HG03520 (cell line): ENCODE data around the gene NUPR1.
A peak's percentile ranks its signal among the peaks of the same experiment; 100 is the strongest.
"Not testable (repeated sequence)": the region's sequence is repeated elsewhere in the genome, so short reads cannot be mapped to it uniquely, and the experiment has no call there.

Source experiments
- ATAC-seq: cut with Tn5 transposase; IDR thresholded peaks from one replicate; pipeline ENCODE4 v1.9.1; 2021; ENCODE audit warnings: mild to moderate bottlenecking, moderate library complexity; ENCODE audit not compliant: unreplicated experiment

The NUPR1 gene

DNA sequence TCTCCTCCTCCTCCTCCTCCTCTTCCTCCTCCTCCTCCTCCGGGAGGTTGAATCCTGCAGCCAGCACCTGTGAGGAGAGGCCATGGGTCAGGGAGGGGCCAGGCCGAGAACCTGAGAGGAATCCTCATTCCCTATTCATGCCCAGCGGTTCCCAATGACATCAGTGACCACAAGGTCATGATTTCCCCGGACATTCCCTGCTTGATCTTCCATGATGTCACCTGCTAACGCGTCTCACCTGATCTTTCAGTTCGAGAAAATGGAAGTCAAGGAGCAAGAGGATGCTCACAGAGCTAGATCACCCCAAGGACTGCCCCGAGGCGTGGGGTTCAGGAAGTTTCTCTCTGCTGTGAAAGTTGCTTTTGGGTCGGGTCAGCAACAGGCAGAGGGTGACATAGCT, 38.9 kb downstream of the NUPR1 start:
- ATAC-seq, result no peak

- no peak for ATAC-seq
These were observed 40.0 kb downstream of the NUPR1 start for GRCh38 chr16:28498666-28499381.

DNA sequence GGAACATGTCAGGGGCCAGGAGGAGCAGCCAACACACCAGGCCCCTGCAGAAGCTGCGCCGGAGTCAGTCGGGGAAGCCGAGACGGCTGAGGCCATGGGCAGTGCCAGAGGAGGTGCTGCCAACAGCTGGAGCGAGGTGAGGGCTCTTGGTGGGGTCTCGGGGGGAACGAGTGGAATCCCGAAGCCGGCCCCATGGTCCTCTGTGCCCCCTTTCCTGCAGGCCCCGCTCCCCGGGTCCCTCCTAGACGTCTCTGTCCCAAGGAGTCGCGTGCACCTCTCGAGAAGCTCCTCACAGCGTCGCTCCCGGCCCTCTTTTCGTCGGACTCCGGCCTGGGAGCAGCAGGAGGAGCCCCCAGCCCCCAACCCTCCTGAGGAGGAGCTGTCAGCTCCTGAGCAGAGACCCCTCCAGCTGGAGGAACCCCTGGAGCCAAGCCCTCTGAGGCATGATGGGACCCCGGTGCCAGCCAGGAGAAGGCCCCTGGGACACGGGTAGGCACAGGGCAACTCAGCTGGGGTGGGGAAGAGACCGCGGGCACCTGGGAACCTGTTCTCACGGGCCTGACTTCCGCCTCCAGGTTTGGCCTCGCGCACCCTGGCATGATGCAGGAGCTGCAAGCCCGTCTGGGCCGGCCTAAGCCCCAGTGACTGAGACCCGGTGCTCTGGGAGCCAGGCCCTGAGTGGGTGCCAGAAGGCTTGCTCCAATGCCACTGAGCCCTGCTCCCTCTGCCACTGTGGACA, 40.7 kb downstream of the NUPR1 start:
- ATAC-seq, result no peak

DNA sequence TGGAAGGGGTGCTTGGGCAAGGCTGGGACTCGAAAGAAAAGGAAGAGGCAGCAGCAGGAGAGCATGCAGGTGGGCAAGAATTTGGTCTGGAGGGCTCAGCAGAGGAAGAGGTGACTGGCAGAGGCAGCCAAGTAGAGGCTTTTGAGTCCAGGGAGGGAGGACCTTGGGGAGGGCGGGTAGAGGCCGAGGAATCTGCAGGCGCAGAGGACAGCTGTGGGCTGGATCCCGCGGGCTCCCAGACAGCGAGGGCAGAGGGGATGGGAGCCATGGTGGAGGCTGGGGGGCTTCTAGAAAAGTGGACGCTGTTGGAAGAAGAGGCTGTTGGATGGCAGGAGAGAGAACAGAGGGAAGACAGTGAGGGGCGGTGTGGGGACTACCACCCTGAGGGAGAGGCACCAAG, 41.4 kb downstream of the NUPR1 start:
- no peak for ATAC-seq

DNA sequence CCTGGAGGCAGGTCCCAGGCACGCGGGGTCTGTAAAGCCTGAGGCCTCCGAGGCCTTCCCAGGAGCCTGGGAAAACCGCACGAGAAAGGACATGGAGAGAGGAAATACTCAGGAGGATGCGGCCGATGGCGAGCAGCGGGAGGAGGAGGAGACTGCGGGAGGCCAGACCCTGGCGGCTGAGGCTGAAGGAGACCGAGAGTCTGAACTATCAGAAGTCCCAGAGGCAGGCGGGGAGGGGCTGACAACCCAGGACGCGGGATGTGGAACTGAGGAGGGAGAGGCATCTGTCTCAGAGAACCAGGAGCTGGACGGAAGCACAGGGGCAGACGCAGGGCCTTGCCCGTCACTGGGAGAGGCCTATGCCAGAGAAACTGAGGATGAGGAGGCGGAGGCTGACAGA, 41.9 kb downstream of the NUPR1 start:
- ATAC-seq, result no peak

- ATAC-seq, result no peak
These were observed 42.7 kb downstream of the NUPR1 start for GRCh38 chr16:28495795-28496749.

DNA sequence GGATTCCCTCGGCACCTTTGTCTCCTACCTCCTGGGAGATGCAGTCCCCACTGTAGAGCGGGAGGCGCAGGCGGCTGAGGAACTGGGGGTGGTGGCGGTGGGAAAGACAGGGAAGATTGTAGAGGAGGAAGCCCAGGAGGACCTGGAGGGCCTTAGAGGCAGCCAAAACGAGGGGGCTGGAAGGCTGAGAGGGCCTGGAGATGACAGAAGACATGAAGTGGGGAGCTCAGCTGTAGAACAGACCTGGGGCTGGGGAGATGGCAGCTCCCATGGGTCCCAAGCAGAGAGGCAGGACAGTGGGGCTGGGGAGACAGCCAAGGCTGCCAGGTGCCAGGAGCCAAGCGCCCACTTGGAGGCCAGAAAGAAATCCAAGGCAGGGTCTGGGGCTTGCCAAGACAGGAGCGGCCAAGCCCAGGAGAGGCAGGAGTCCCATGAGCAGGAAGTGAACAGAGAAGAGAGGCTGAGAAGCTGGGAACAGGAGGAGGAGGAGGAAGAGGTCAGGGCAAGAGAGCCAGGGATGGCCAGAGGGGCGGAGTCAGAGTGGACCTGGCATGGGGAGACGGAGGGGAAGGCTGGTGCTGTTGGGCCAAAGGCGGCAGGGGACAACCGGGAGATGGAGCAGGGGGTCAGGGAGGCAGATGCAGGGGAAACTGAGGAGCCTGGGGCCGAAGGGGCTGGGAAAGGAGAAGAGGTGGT, 43.5 kb downstream of the NUPR1 start:
- ATAC-seq, result no peak

- peak; percentile 35 for ATAC-seq
These were observed 44.5 kb downstream of the NUPR1 start, which contains the start of gene APOBR for GRCh38 chr16:28494121-28494851. Gene APOBR, plus strand, starts transcription at chr16:28494643. Its CDS starts 39 bp downstream, at chr16:28494682.

DNA sequence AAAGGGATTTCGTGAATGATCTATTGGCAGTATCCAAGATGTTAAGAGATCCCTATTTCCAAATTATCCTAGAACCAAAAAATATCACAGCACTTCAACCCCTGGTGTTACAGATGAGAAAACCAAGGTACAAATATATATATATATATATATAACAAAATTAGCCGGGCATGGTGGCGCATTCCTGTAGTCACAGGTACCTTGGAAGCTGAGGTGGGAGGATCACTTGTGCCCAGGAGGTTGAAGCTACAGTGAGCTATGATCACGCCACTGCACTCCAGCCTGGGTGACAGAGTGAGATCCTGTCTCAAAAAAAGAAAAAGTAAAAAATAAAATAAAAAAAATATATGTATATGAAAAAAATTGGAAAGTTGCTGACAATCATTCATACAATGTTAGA, 46.3 kb downstream of the NUPR1 start:
- no peak for ATAC-seq

- peak; percentile 66 for ATAC-seq
These were observed 46.8 kb downstream of the NUPR1 start, which contains the start of gene CLN3 for GRCh38 chr16:28491970-28492474. Gene CLN3, minus strand, starts transcription at chr16:28492074. Its CDS starts 315 bp downstream, at chr16:28491759.

GRCh38 chr16:28491230-28491969, 47.4 kb downstream of the NUPR1 start:
- peak; percentile 3 for ATAC-seq

DNA sequence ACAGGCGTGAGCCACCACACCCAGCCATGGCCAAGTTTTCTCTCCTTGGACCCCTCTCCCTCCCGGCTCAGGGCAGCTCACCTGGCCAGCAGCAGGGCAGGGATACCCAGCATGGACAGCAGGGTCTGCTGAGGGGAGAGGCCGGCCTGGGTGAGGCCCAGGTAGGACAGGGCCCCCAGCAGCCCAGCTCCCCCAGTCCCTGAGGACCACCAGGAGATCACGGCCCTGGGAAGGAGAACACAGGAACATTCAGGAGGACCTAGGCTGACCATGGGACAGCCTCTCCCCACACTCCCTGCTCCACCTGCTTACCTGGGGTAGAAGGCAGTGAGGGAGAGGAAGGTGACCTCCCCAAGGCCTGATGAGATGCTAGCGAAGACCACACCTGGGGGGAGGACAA, 52.5 kb downstream of the NUPR1 start:
- no peak for ATAC-seq

DNA sequence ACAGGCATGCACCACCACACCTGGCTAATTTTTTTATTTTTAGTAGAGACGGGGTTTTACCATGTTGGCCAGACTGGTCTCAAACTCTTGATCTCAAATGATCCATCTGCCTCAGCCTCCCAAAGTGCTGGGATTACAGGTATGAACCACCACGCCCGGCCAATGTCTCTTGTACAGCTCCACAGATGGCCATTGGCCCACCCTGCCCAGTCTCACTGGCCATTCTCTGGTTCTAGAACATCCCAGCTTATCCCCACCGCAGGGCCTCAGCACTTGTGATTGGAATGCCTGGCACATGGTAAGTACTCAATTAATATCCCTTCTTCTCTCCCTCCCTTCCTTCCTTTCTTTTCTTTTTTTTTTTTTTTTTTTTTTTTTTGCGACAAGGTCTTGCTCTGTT, 55.4 kb downstream of the NUPR1 start:
- ATAC-seq, result not testable (repeated sequence)
